ENCODE results near the gene OR51T1.
"Not testable (repeated sequence)": the region's sequence is repeated elsewhere in the genome, so short reads cannot be mapped to it uniquely, and the experiment has no call there.

Gene OR51T1

GRCh38 chr11:4881860-4882500 lies at the start of gene OR51T1:
OR51T1 (plus strand) TSS chr11:4881900; CDS start chr11:4881900, 0 bp downstream.
- DNase-seq = peak; percentile 44

DNA sequence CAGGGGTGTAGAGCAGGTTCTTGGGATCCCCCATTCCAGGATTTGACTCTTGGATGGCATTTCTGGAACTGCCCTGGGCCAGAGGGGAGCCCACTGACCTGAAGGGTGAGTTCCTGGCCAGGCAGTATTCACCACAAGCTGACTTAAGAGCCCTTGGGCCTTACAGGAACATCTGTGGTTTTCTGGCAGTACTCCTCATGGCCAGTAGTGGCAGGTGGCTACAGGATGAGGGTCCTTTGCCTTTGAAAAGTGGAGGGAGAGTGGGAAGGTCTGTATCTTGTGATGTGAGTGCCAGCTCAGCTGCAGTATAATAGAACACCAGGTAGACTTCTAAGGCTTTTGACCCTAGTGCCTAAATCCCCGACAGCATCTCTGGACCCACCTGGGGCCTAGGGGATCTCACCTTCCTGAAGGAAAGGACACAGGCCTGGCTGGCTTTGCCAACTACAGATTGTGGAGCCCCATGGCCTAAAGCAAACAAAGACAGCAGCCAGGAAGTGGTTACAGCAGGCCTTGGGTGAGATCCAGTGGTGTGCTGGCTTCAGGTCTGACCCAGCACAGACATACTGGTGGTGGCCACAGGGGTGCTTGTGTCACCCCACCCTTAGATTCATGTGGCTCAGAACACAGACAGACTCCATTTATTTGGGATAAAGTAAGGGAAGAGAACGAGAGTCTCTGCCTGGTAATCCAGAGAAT lies 41.7 kb upstream of the OR51T1 start:
- DNase-seq = no peak

DNA sequence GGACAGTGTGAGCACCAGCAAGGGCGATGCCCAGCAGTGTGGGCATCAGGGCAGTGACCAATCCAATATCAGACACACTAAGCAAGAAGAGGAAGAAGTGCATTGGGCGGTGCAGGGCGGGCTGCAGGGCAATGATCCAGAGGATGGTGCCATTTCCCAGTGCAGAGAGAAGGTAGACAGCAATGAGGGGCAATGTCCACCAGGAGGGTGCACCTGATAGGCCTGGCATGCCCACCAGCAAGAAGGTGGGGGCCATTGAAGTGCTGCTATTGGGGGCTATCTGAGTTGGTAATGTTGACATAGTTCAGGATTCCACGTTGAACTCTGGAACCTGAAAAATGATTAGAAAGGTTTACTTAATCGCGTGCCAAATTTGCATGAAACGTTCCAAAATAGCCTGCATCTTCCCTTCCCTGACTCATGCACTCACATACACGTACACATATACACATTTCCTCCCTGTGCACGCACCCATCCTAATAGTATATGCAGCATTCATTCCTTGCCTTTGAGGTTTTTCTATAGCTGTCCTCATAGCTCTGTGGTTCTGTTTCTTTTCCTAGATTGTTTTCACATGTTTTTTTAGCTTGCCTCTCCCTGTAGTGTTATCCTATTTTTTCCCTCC lies 32.7 kb upstream of the OR51T1 start, which contains the start of gene OR51S1:
Gene OR51S1, minus strand, starts transcription at position 301 of the 625 bp plus-strand sequence. Its CDS starts 0 bp downstream, at position 301.
- DNase-seq = no peak

- no peak for DNase-seq
Observed at GRCh38 chr11:4851033-4851432, 30.7 kb upstream of the OR51T1 start.

- not testable (repeated sequence) for DNase-seq
Observed at GRCh38 chr11:4854286-4854685, 27.4 kb upstream of the OR51T1 start.

DNA sequence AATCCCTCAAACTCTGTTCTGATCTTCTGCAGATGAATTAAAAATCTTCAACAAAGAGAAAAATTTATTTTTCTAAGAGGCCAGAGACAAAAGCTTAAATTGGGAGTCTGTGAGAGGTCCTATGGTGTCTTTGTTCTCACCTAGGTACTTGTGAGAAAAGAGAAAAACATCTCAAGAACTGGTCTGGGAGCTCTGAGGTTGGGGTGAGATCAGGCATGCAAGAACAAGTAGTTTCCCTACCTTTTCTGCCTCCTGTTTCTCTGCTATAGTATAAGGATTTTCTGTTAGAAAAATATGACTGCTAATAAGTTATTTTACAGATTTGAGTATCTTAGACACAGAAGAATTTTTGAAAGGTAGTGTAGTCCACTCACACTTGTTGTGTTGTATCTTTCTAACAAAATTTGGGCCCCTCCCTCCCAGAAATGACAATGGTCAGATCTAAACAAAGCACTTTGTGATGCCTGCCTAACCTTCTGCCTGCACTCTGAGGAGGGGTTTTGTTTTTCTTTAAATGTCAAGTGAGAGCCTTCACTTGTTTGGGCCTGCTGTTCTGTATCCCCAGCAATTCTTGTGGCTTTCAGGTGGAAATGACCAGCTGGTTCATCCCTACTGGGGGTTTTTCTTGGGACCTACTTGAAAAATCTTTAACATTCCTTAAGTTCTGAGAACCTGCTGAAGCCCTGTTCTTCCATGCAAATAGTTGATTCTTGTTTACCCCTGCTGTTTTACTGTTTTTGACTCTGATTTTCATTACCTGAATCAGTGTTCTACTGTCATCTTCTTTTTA lies 19.1 kb upstream of the OR51T1 start:
- DNase-seq = no peak

GRCh38 chr11:4863876-4864275 lies 17.8 kb upstream of the OR51T1 start:
- DNase-seq = no peak

DNA sequence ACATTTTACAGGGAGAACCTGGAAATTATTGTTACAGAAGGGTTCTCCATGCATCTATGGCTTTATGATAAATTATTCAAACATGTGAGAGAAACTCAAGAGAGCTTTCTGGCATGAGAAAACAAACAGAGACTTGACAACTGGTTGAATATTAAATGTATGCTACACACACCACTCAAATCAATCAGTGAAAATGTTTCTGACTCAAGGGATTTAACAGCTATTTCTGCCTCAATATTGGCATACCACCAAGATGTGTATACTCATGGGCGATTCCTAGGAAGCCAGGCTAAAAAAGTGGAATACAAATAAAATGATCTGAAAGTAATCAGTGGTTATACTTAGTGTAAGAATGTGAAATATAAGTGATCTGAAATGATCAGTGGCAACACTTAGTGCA lies 15.8 kb upstream of the OR51T1 start:
- peak; percentile 32 for DNase-seq

GRCh38 chr11:4881188-4881587 lies 512 bp upstream of the OR51T1 start:
- DNase-seq = no peak

GRCh38 chr11:4882543-4882942 lies 843 bp downstream of the OR51T1 start:
- DNase-seq = no peak

DNA sequence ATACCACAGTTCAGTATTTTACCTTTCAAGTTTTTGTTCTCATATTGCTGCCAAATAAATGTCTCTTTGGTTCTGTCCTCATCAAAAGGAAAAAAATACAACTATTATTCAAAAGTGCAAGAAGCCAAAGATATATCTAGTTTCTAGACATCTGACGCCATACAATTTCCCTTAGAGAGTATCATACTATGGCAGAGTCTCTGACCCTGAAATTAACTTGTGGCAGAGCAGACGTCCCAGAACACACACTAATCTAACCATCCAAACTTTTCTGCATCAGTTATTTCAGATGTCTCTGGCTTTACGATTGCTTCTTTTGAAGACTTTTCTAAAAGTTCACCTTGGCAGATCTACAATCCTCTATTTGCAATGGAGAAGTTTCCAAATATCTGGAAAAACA lies 2.7 kb downstream of the OR51T1 start:
- no peak for DNase-seq

- DNase-seq = no peak
Observed at GRCh38 chr11:4886186-4886585, 4.5 kb downstream of the OR51T1 start.

DNA sequence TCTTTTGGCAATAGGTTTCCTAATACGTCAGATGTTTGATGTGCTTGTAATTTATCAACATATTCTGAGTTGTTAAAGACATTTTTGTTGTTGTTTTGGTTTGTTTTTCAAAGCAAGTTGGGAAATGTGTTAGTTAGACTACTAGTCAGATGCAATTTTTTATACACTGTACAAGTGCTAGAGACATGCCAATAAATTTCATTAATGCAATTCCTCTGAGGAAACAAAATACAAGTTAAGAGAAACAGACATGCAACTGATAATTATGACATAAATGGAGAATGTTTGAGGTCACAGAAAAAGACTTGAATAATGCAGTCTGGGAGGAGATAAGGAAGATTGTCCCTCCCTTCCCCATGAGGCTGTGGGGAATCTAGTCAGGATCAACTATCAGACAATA lies 5.9 kb downstream of the OR51T1 start:
- DNase-seq = no peak

DNA sequence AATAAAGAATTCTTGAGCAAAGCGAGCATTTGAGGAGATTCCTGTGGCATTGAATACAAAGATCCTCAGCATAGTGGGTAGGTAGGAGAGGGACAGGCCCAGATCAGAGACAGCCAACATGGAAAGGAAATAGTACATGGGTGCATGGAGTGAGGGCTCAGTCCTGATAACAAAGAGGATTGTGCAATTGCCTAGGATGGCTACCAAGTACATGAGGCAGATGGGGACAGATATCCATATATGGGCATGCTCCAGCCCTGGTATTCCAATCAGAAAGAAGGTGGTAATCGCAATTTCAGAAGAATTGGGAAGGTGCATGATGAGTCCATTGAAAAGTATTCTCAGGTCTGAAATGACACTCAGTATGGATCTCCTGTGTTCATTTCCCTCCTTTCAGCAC lies 8.6 kb downstream of the OR51T1 start:
- DNase-seq = no peak

DNA sequence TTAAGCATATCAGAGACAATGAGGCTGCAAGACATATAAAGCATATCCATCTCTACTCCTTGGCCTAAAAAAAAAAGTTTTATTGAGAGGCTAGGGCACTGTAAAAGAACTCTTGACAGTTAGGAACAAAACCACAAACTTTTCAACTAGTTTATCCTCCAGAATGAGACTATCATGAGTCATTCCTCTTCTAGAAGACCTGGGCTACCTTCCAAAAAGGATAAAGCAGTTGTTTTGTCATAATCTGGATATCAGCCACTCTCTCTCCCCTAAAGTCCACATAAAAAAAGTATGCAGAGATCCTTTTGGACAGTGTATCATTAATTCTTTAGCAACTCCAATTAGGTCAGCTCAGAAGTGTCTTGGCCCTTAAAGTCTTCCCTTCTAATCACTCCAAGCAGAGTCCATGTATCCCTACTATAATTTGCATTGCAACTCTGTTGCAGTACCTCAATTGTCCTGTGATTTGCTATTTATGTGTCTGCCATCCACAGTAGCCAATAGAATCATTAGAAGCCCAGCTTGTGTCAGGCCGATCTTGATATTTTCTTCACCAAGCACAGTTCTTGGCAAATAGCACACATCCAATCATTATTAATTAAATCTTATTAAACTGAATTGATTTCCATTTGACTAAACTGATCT lies 10.4 kb downstream of the OR51T1 start:
- peak; percentile 63 for DNase-seq

DNA sequence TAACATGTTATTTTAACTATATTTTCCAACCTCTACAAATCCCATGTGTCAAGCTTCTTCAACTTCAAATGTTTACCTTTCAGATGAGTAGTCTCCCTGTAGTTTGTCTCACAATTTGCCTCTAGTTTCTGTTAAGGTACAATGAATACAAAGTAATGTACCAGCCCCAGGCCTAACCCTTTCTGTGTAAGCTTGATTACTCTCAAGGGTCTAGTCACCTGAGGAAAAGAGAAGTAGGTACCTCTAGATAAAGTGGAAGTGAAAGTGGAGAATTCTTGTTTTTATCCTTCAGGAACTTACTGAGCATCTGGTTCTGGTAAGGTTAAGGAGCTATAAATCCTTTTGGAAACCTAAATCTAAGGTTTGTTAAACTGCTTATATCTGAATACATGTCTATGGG lies 21.8 kb downstream of the OR51T1 start, which contains the start of gene OR51A7:
Gene OR51A7, plus strand, starts transcription at position 300 of the 400 bp plus-strand sequence. CDS start 3,587 bp downstream, outside the sequence.
- no peak for DNase-seq

DNA sequence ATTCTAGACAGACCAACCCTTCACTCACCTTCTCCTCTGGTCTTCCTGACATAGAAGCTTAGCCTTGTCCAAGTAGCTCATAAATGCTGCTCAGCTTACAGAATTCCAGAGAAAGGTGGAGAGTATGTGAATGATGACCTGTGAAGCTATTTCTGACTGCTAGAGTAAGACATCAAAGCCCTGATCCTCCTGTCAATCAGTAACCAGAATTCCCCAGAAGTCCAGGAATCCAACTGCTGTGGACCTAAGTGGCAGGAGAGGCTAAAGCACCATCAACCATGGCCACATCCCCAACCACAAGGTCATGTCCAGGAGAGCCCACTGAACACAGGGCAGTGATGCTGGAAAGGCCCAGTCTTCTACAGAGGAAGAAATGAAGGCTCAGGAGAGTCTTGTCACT lies 34.9 kb downstream of the OR51T1 start:
- DNase-seq = peak; percentile 29

- DNase-seq = no peak
Observed at GRCh38 chr11:4919250-4919649, 37.5 kb downstream of the OR51T1 start, which contains the start of gene OR51G2. OR51G2 (minus strand) TSS chr11:4919350; CDS start chr11:4915663, 3,687 bp downstream.

GRCh38 chr11:4921796-4922195 lies 40.1 kb downstream of the OR51T1 start:
- no peak for DNase-seq

DNA sequence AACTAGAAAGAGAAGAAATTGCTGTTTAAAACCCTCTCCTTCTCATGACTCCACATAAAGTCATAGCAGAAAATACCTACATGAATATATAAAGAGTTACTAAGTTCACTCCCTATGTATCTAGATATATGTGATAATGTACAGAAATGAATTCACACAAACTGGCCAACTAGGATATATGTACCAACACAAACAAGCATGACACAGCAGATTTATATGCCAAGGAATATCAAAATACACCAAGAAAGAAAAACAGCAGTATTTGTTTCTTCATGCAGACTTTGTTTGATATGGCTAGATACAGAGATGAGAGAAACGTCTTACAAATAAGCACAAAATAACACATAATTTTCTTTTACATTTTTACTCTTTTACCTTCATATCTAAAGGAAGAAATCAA lies 40.6 kb downstream of the OR51T1 start:
- no peak for DNase-seq

- no peak for DNase-seq
Observed at GRCh38 chr11:4924239-4924638, 42.5 kb downstream of the OR51T1 start, which contains the start of gene OR51G1. OR51G1 (minus strand) TSS chr11:4924339; CDS start chr11:4924339, 0 bp downstream.

DNA sequence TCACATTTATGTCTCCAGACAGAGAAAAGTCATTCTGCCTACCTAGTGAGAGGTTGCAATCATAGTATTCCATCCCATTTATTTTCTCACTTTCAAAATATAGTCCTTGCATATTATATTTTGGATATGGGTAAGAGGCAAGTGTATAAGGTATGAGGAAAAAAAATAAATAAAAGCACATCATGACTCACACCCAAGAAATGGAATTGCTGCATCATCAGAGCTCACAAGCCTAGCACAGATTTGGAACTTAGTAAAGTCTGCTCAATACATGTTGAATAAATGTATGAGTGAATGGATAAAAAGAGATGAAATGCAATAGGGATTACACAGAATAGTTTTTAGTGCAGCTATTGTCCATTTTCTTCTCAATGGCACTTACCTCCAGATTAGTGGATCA lies 44.9 kb downstream of the OR51T1 start:
- DNase-seq = no peak
